Adipocyte (in vitro differentiated cells): ENCODE measurements around the gene FCHO2.

Source experiments
- DNase-seq: peaks from one replicate; pipeline ENCODE4 v3.0.0-alpha.2; 2015; ENCODE audit warnings: low read depth
- H3K27me3 ChIP-seq: replicated peaks from 2 replicates; pipeline ENCODE4 v1.7.0; 2013; ENCODE audit warnings: mild to moderate bottlenecking, low read length, moderate library complexity; ENCODE audit not compliant: control insufficient read depth, insufficient read depth
- H3K36me3 ChIP-seq: 2 replicates; pipeline ENCODE4 v1.7.0; 2013; ENCODE audit warnings: low read length, mild to moderate bottlenecking, moderate library complexity; ENCODE audit not compliant: control insufficient read depth, insufficient read depth, severe bottlenecking
- H3K4me1 ChIP-seq: 2 replicates; pipeline ENCODE4 v1.7.0; 2013; ENCODE audit warnings: mild to moderate bottlenecking, low read length, moderate library complexity; ENCODE audit not compliant: control insufficient read depth, insufficient read depth
- H3K4me3 ChIP-seq: 2 replicates; pipeline ENCODE4 v1.7.0; 2013; ENCODE audit warnings: mild to moderate bottlenecking, low read length, moderate library complexity
- H3K9ac ChIP-seq: 2 replicates; pipeline ENCODE4 v1.7.0; 2013; ENCODE audit warnings: mild to moderate bottlenecking, low read length, moderate library complexity
- H3K9me3 ChIP-seq: 2 replicates; pipeline ENCODE4 v1.7.0; 2013; ENCODE audit warnings: mild to moderate bottlenecking, low read length, moderate library complexity; ENCODE audit not compliant: control insufficient read depth

FCHO2 gene

DNA sequence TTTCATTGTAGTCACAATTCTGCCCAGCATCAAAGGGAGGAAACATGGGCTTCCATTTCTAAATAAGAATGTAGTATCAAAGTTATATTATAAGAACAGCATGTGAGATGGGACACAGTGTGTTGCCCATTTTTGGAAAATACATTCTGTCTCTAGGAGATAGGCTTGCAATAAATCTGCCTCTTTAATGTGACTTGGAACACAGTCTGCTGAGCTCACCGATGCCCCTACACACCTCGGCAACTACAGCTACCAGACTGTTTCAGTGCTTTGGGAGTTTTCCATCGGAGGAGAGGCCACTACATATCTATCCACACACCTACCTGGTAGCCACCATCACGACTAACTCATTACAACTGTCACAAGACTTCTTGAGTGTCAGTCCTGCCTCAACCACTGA, 18.9 kb upstream of the FCHO2 start:
- no peaks in the 10 kb centered on the region for H3K9me3 ChIP-seq
- H3K9ac ChIP-seq = no peak overlapping the region
- no peaks in the 10 kb centered on the region for H3K4me1 ChIP-seq
- DNase-seq = no peak
- no peaks in the 10 kb centered on the region for H3K36me3 ChIP-seq
- H3K4me3 ChIP-seq = no peak overlapping the region
- H3K27me3 ChIP-seq = no peaks in the 10 kb centered on the region

DNA sequence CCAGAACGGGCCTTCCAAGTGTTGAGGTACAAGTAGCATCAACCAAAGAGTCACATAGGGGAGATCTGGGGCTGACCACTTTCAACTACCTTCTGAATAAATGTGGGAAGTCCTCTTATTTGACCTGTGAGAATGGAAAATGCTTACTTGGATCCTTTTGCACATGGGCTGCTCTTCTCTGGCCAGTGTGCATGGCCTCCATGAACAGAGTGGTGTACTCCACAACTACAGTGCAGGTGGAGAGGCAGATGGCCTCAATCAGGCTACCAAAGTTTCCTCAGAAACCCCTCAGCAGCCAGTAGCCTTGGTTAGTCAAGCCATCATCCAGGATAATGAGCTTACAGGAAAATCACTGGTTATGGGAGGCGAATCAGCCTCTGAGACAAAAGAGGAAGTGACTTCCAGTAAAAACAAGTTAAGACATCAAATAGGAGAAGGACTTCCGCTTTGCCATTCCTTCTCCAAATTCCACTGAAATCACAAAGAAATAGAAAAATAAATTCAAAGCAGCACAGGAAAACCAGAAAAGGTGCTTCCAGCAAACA, 18.3 kb upstream of the FCHO2 start:
- Histone ChIP-seq H3K4me1 (no peaks in the 10 kb centered on the region), H3K27me3 (no peaks in the 10 kb centered on the region), H3K9me3 (no peaks in the 10 kb centered on the region), H3K9ac (no peak overlapping the region), H3K36me3 (no peaks in the 10 kb centered on the region), H3K4me3 (no peak overlapping the region)
- no peak for DNase-seq

DNA sequence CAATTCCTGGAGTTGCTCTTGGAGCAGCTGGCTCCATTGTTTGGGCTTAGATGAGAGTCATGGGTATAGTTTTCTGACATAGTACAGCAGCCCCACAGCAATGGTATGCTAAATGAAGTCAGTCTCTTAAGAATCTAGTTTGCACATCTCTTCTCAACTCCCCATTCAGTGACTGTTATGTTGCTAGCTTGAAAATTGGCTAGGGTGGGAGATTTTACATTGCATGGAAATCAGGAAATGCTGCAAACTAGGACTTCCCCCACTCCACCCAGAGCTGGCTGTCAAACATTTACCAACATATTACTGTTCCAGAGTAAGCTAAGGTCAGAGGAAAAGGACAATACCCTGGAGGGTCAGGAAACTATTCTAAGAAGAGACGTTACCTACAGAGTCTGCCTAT, 17.6 kb upstream of the FCHO2 start:
- H3K4me3 ChIP-seq = no peak overlapping the region
- H3K9ac ChIP-seq = no peak overlapping the region
- H3K27me3 ChIP-seq = no peaks in the 10 kb centered on the region
- no peaks in the 10 kb centered on the region for H3K4me1 ChIP-seq
- no peaks in the 10 kb centered on the region for H3K36me3 ChIP-seq
- H3K9me3 ChIP-seq = no peaks in the 10 kb centered on the region
- peak; percentile 13 for DNase-seq

DNA sequence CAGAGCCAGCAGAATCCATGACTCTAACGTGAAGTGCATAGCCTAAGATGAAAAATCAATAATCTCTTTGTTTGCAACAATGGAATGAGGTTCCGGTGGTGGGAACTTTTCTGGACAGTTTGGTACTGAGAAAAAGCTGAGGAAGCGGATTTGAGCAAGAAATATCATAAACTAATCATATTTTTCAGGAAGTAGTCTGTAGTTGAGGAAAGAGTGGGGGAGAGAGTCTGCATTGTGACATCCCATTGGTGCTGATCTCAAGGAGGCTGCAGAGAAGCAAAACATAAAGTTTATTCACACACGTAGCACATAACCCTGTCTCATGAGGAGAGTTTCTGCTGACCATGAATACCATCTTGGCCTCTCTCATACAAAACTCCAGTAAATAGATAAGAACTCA, 15.8 kb upstream of the FCHO2 start:
- H3K27me3 ChIP-seq = no peaks in the 10 kb centered on the region
- H3K9ac ChIP-seq = no peak overlapping the region
- DNase-seq = no peak
- no peaks in the 10 kb centered on the region for H3K4me1 ChIP-seq
- no peaks in the 10 kb centered on the region for H3K9me3 ChIP-seq
- H3K4me3 ChIP-seq = no peak overlapping the region
- H3K36me3 ChIP-seq = no peaks in the 10 kb centered on the region

DNA sequence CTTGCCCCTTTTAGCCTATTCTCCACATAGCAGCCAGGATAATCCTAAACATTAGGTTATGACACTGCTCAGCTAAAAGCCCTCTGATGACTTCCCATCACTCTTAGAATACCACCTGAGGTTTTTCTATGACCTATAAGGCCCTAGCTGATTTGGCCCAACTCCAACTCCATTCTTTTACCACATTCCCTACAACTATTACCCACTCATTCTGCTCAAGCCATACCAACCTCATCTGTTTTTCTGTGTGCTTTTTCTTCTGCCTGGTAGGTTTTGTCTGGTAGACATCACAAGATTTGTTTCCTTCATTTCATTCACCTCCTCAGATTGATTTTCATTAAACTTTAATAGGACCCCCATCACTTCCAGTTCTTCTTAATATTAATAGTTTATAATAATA, 12.5 kb upstream of the FCHO2 start:
- no peak for DNase-seq
- Histone ChIP-seq H3K27me3 (no peaks in the 10 kb centered on the region), H3K9me3 (no peaks in the 10 kb centered on the region), H3K4me1 (no peaks in the 10 kb centered on the region), H3K4me3 (no peak overlapping the region), H3K9ac (no peak overlapping the region), H3K36me3 (no peaks in the 10 kb centered on the region)

DNA sequence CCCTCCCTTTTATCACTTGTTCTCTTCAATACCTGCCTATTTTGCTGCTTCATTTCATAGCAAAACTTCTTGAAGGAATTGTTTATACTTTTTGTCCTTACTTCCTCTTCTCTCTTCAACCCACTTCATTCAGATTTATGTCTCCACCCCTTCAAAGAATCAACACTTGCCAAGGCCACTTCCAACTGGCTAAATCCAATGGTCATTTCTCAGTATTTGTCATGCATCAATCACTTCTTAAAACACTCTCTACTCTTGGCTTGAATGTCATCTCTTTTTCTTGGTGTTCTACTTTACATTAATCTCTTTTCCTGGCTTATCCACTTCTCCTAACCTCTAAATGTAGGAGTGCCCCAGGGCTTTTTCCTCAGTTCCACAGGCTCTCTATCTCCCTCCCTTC, 8.3 kb upstream of the FCHO2 start:
- no peak overlapping the region for H3K9ac ChIP-seq
- no peaks in the 10 kb centered on the region for H3K27me3 ChIP-seq
- no peak overlapping the region for H3K4me3 ChIP-seq
- H3K36me3 ChIP-seq = no peaks in the 10 kb centered on the region
- no peaks in the 10 kb centered on the region for H3K9me3 ChIP-seq
- H3K4me1 ChIP-seq = peaks cover 10% of the 10 kb centered on the region
- no peak for DNase-seq

DNA sequence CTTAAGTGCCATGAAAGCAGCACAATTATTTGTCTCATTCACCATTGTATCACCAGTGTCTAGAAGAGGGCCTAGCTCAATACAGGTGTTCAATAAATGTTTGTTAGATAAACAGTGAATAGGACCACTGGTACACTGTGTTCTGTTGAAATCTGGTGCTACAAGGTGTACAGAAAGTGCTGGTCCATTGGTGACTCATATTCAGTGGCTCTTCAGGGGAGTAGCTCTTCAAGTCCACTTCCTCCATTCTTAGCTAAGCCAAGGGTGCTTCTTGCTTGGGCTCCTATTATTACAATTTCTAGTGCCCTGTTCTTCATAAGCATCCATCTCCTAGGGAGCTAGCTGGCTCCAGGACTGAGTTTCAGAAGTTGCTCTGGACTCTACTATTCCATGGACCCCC, 6.4 kb upstream of the FCHO2 start:
- no peaks in the 10 kb centered on the region for H3K36me3 ChIP-seq
- H3K9me3 ChIP-seq = no peaks in the 10 kb centered on the region
- no peak for DNase-seq
- H3K27me3 ChIP-seq = no peaks in the 10 kb centered on the region
- H3K9ac ChIP-seq = no peak overlapping the region
- H3K4me3 ChIP-seq = no peak overlapping the region
- H3K4me1 ChIP-seq = peaks cover 17% of the 10 kb centered on the region

DNA sequence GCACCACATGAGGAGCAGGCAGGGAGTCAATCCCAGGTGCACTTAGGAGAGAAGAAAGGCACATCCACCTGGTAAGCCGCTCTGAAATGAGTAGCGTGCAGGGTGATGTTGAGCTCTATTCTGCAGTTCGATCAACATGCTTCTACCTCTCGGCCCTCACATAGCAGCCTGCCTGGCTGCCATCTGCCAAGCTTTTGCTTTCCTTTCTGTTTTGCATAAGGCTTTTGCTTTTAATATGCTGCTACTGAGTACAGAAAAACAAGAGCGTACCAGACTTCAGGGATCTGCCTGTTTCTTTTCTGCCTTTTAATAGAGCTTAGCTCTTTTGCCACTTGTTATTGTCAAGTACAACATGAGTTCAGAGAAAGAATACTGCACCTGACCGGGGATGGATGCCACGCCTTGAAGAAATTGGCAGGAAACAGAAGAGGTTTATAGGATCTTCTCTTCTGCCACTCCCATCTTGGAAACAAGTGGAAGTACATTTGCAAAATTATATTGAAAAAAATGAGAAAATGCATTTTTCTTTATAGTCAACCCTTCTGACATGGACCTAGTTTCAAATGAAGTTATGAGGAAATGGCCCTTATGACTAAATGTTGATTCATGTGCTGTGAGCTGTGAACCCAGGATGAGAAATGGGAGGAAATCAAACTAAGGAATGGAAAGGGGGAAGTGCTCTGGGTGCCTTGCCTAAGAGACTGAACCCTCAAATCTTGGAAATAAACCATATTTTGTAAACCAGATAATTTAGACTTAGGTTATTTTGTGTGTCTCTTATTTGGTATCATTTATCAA, 4.0 kb upstream of the FCHO2 start:
- Histone ChIP-seq H3K36me3 (no peaks in the 10 kb centered on the region), H3K27me3 (no peaks in the 10 kb centered on the region), H3K4me3 (no peak overlapping the region), H3K4me1 (peaks cover 25% of the 10 kb centered on the region), H3K9me3 (no peaks in the 10 kb centered on the region), H3K9ac (no peak overlapping the region)
- DNase-seq = peak; percentile 77

DNA sequence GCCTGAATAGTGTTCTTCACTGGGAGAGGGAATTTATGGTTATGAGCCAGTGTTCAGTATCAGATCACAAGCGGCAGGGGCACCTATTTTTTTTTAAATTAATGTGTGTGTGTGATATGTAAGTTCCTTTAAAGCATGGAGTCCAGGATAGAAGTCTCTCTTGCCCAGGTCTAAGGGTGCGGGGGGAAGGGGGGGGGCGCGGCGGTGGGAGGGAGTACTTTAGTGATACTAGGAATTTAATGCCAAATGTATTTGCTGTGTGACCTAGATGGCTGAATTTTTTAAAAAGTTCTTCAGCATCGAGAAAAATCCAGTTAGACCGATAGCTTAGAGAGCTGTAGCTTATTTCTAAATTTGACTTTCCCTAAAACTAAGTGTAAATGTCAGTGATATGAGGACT, 1.5 kb upstream of the FCHO2 start:
- Histone ChIP-seq H3K27me3 (no peaks in the 10 kb centered on the region), H3K9me3 (no peaks in the 10 kb centered on the region), H3K36me3 (no peaks in the 10 kb centered on the region), H3K9ac (peak overlapping the region; percentile 90), H3K4me3 (peak overlapping the region; percentile 94), H3K4me1 (peaks cover 30% of the 10 kb centered on the region)
- DNase-seq = no peak

DNA sequence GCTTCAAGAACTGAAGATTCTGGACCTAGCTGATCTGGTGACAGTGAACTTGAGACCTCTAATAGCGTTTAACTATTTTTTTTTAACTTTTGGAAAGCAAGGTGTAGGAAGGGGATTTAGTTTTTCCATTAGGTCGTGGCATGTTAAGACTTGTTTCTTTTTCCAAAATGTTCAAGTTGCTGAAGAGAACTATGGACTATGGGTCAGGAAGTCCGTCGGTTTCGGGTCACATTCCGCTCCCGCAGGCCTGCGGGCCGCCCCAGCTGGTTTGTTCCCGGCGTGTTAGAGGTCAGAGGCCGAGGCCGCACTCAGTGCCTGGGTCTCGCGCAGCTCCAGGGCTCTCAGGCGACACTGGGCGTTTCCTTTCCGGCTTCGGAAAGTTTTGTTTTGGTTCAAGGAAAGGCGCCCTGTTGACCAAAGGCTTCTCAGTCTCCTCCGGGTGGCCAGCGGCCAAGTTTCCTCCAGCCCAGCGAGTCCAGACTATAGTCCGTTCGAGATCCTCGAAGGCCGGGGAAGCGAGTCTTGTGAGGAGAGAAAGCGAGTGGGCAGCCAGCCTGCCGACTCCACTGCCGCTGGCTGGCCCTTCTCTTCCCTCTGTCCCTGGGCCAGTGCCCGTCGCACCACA, 586 bp upstream of the FCHO2 start:
- H3K4me3 ChIP-seq = peak overlapping the region; percentile 94
- no peaks in the 10 kb centered on the region for H3K27me3 ChIP-seq
- DNase-seq = no peak

DNA sequence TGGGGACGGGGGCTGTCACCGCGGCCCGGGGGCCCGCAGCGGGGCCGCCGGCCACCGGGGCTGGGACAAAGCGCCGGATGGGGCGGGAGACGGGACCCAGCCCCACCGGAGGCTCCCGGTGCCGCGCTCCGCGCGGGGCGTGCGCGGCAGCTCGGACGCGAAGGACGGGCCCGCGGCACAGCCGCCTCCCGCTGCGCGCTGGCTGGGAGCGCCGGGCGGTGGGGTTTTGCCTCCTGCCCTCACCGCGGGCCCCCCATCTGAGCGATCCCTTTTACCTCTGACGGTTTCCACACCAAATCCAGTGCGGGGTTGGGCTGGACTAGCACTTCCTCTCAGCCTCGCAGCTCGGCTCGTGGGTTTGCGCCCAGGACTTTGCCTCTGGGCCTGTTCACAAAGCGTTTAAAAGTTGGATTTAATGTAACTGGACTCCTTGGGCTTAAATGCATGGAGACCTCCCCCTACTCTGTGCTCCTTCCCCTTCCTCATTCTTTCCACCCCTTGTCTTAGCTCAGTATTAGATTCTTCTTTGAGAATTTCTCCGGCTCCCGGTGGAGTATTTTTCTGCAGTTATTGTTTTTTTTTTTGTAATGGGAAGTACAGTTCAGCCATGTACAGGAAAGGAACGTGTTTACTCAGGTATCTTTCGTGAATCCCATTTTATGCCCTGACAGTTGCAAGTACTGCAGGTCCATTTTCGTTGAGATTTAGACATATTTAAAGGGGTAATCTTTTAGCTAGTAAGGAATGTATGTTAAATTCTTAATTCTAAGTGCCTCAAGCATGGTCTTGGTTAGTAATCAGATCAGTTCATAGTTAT, 691 bp downstream of the FCHO2 start:
- no peaks in the 10 kb centered on the region for H3K36me3 ChIP-seq
- peak overlapping the region; percentile 94 for H3K4me3 ChIP-seq
- no peaks in the 10 kb centered on the region for H3K9me3 ChIP-seq
- H3K4me1 ChIP-seq = peaks cover 29% of the 10 kb centered on the region
- peak; percentile 78 for DNase-seq
- H3K27me3 ChIP-seq = no peaks in the 10 kb centered on the region
- peak overlapping the region; percentile 90 for H3K9ac ChIP-seq

More for the DNA sequence above, 586 bp upstream of the FCHO2 start:
- H3K4me1 ChIP-seq = peaks cover 30% of the 10 kb centered on the region
- no peaks in the 10 kb centered on the region for H3K36me3 ChIP-seq
- H3K9me3 ChIP-seq = no peaks in the 10 kb centered on the region
- H3K9ac ChIP-seq = peak overlapping the region; percentile 90
